Transverse colon (tissue), 4 donors: ENCODE results near the gene PTPRG.

Source experiments
- EP300 ChIP-seq: sonication (generic); formaldehyde crosslinking; IDR thresholded peaks from one replicate; pipeline ENCODE4 v1.6.1; 2017; ENCODE audit warnings: antibody characterized with exemption, low read depth
- POLR2A ChIP-seq: fragments of 450-650 bp; IDR thresholded peaks from one replicate; pipeline ENCODE4 v1.6.1; 2016; ENCODE audit warnings: antibody characterized with exemption, mild to moderate bottlenecking, moderate library complexity
- POLR2AphosphoS5 ChIP-seq, 3 donors: sonication (generic); formaldehyde crosslinking; IDR thresholded peaks; one replicate each; pipeline ENCODE4 v1.6.1; 2016; ENCODE audit warnings: antibody characterized with exemption in 3 of 3
- TF ChIP-seq, protein P1 (sequence below), 5 experiments: fragments of 200-600 bp in 3 of 5; fragments of 450-650 bp in 2 of 5; sonication (generic) in 3 of 5; IDR thresholded peaks; 1 replicate in 2 of 5; 2 replicates in 3 of 5; pipeline ENCODE4 v1.5.1; 2016 to 2017; ENCODE audit warnings: antibody characterized with exemption in 5 of 5, inconsistent platforms in 3 of 5, mild to moderate bottlenecking in 2 of 5, moderate library complexity in 1 of 5

GRCh38 chr3:62093025-62093424 lies 531.7 kb downstream of the PTPRG start:
- TF ChIP-seq, protein P1, sequence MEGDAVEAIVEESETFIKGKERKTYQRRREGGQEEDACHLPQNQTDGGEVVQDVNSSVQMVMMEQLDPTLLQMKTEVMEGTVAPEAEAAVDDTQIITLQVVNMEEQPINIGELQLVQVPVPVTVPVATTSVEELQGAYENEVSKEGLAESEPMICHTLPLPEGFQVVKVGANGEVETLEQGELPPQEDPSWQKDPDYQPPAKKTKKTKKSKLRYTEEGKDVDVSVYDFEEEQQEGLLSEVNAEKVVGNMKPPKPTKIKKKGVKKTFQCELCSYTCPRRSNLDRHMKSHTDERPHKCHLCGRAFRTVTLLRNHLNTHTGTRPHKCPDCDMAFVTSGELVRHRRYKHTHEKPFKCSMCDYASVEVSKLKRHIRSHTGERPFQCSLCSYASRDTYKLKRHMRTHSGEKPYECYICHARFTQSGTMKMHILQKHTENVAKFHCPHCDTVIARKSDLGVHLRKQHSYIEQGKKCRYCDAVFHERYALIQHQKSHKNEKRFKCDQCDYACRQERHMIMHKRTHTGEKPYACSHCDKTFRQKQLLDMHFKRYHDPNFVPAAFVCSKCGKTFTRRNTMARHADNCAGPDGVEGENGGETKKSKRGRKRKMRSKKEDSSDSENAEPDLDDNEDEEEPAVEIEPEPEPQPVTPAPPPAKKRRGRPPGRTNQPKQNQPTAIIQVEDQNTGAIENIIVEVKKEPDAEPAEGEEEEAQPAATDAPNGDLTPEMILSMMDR (IDR thresholded peaks at IDR 0.05) = no peak
- TF ChIP-seq POLR2A (no peak), POLR2AphosphoS5 (IDR thresholded peaks at IDR 0.05) (no peak), EP300 (no peak)
